Pancreas (tissue), 10 donors: Measurements from ENCODE around the gene C2CD4C. TPM values are rescaled to one million over a fixed set of nuclear protein-coding genes. Genes with fewer than 3 reads are reported as not detected.
A peak's percentile ranks its signal among the peaks of the same experiment; 100 is the strongest.
"Not testable (repeated sequence)": the region's sequence is repeated elsewhere in the genome, so short reads cannot be mapped to it uniquely, and the experiment has no call there.

ENCODE experiments used
- ATAC-seq, 4 donors: fragments of 200-7000 bp; cut with Tn5 transposase; one replicate each; pipeline versions ENCODE4 v1.8.0 to v1.9.1; 2020; ENCODE audit warnings: mild to moderate bottlenecking in 4 of 4, moderate library complexity in 4 of 4
- DNase-seq, 6 donors: peaks; one replicate each; pipeline ENCODE4 v3.0.0-alpha.2; 2020
- FAIRE-seq: peaks from 2 replicates; lab custom pipeline; 2012; peaks lifted over from hg19 to GRCh38; lab: Jason Lieb, UNC
- H3K27ac ChIP-seq, 4 donors: fragments of 200-600 bp; sonication (generic); 1 replicate in 3 of 4; 2 replicates in 1 of 4; pipeline versions ENCODE4 v1.5.0 to v1.8.0; 2020
- H3K27me3 ChIP-seq, 4 donors: fragments of 200-600 bp; one replicate each; pipeline ENCODE4 v1.8.0; 2021
- H3K36me3 ChIP-seq, 3 donors: fragments of 200-600 bp; sonication (generic) in 1 of 3; one replicate each; pipeline versions ENCODE4 v1.5.0 to v1.8.0; 2020 to 2021
- H3K4me1 ChIP-seq, 3 donors: fragments of 200-600 bp; one replicate each; pipeline ENCODE4 v1.8.0; 2021
- H3K4me3 ChIP-seq, 4 donors: fragments of 200-600 bp; sonication (generic) in 2 of 4; one replicate each; pipeline versions ENCODE4 v1.5.0 to v1.8.0; 2020 to 2021
- H3K9me3 ChIP-seq, 4 donors: fragments of 200-600 bp; one replicate each; pipeline ENCODE4 v1.8.0; 2021
- WGBS, 2 donors: extraction: QIAGEN DNeasy Blood & Tissue Kit; methylation state at CpG; one replicate each; pipeline ENCODE4 v1.1.7; 2013; 5-methylcytosine and 5-hydroxymethylcytosine counted together
- intact Hi-C, 3 donors: fragments of 100-400 bp; cut with DNase I; formaldehyde crosslinking; loops; one replicate each; pipeline versions ENCODE4 v1.11.1 to v1.14.2; 2022
- polyA plus RNA-seq, 2 donors: library from polyadenylated mRNA; stranded (reverse); fragments of 200-250 nt; gene quantifications; one replicate each; pipeline ENCODE4 v1.2.3, GENCODE V29; 2013
- total RNA-seq, 6 donors: library from RNA; stranded (reverse); fragmentation: NEBNext Ultra II Directional in 4 of 6; extraction: Animal tissue kit (Norgen Biotek cat#: 25700) in 4 of 6; gene quantifications; one replicate each; pipeline versions ENCODE4 v1.2.1 to v1.2.4, GENCODE V29; 2021 to 2023
- TF ChIP-seq, protein P1 (sequence below), 4 donors: fragments of 200-600 bp; sonication (generic) in 3 of 4; IDR thresholded peaks; one replicate each; pipeline versions ENCODE4 v1.5.0 to v1.8.0; 2021; ENCODE audit warnings: antibody characterized with exemption in 4 of 4
- donor health status: healthy with polysubstance abuse.
- donor health status: DM: no; HTN: no; CAD: no; lungs with moderate emphysema.
- donor health status: DM: no; HTN: no; CAD: no.
- donor health status: control.
- donor health status: control.
- donor health status: Bipolar disorder and iron deficiency.
- donor health status: DM: yes; HTN: yes; CAD: no.
- donor health status: DM: no; HTN: no; CAD: no.
- donor health status: DM: no; HTN: no; CAD: no.
- donor health status: DM: yes; HTN: yes; CAD: no.

Gene C2CD4C
- total and polyA plus RNA-seq, 8 donors, result 0.16 to 2.1 (median 0.90) TPM

DNA sequence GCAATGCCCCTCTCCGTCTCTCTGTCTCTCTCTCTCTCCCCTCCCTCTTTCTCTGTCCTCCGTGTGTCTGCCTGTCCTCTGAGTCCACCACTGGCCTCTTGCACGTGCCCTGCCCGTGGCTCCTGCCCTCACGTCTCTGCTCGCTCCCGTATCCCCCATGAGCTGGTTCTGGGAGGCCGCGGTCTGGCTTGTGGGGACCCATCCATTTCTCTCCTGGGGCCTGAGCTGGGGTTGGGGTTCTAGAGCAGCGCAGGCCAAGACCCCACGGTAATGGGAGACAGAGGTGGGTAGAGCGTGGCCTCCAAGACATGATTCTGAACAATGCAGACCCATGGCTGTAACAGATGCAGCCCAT is 19.0 kb downstream of the C2CD4C start:
- no peaks in the 10 kb centered on the region for H3K9me3 ChIP-seq
- no peak for ATAC-seq
- FAIRE-seq, result no peak

GRCh38 chr19:389255-389934 is 19.6 kb downstream of the C2CD4C start:
- DNase-seq (peak in 1 of 6 donors; percentile 50), FAIRE-seq (no peak), ATAC-seq (peak in 1 of 4 donors; percentile 23)
- Histone ChIP-seq H3K9me3 (no peaks in the 10 kb centered on the region), H3K36me3 (no peaks in the 10 kb centered on the region), H3K4me3 (no peak overlapping the region), H3K27me3 (peaks cover 0 to 3% (median 2%) of the 10 kb centered on the region in 4 donors), H3K27ac (no peak overlapping the region), H3K4me1 (no peaks in the 10 kb centered on the region)
- intact Hi-C loops, result no loop called here
- WGBS, 2 donors, result 45 to 46% methylated on average over 21 of the region's 21 CpGs
- TF ChIP-seq, protein P1, sequence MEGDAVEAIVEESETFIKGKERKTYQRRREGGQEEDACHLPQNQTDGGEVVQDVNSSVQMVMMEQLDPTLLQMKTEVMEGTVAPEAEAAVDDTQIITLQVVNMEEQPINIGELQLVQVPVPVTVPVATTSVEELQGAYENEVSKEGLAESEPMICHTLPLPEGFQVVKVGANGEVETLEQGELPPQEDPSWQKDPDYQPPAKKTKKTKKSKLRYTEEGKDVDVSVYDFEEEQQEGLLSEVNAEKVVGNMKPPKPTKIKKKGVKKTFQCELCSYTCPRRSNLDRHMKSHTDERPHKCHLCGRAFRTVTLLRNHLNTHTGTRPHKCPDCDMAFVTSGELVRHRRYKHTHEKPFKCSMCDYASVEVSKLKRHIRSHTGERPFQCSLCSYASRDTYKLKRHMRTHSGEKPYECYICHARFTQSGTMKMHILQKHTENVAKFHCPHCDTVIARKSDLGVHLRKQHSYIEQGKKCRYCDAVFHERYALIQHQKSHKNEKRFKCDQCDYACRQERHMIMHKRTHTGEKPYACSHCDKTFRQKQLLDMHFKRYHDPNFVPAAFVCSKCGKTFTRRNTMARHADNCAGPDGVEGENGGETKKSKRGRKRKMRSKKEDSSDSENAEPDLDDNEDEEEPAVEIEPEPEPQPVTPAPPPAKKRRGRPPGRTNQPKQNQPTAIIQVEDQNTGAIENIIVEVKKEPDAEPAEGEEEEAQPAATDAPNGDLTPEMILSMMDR (IDR thresholded peaks at IDR 0.05), result no peak

More for the DNA sequence above, 19.0 kb downstream of the C2CD4C start:
- H3K27ac ChIP-seq, result no peak overlapping the region
- TF ChIP-seq, protein P1 (IDR thresholded peaks at IDR 0.05), result no peak
- intact Hi-C loops, result no loop called here
- H3K4me3 ChIP-seq, result no peak overlapping the region
- no peaks in the 10 kb centered on the region for H3K4me1 ChIP-seq
- H3K27me3 ChIP-seq, result peaks cover 0 to 3% (median 2%) of the 10 kb centered on the region in 4 donors
- no peaks in the 10 kb centered on the region for H3K36me3 ChIP-seq
- 61 to 78% methylated on average over 12 of the region's 12 CpGs for WGBS, 2 donors
- no peak for DNase-seq

- 68 to 71% methylated on average over 17 of the region's 17 CpGs for WGBS, 2 donors
- ATAC-seq, result no peak
- H3K4me1 ChIP-seq, result no peaks in the 10 kb centered on the region
- no peaks in the 10 kb centered on the region for H3K36me3 ChIP-seq
- no peak for FAIRE-seq
- TF ChIP-seq, protein P1 (IDR thresholded peaks at IDR 0.05), result no peak
- H3K9me3 ChIP-seq, result no peaks in the 10 kb centered on the region
- intact Hi-C loops, result no loop called here
- H3K4me3 ChIP-seq, result no peak overlapping the region
- peaks cover 0 to 3% (median 2%) of the 10 kb centered on the region in 4 donors for H3K27me3 ChIP-seq
- H3K27ac ChIP-seq, result no peak overlapping the region
- DNase-seq, result no peak
Measured at GRCh38 chr19:388691-389090, 20.3 kb downstream of the C2CD4C start.

DNA sequence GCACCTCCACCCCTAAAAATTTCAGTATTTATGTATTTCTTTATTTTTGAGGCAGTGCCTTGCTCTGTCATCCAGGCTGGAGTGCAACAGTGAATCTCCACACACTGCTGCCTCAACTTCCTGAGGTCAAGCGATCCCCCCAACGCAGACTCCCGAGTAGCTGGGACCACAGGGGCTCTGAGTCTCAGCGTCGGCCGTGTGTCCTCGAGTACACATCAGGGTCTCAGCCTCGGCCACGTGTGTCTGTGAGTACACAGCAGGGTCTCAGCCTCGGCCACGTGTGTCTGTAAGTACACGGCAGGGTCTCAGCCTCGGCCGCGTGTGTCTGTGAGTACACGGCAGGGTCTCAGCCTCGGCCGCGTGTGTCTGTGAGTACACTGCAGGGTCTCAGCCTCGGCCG is 21.2 kb downstream of the C2CD4C start:
- Histone ChIP-seq H3K4me3 (no peak overlapping the region), H3K36me3 (no peaks in the 10 kb centered on the region), H3K27ac (no peak overlapping the region), H3K27me3 (peaks cover 0 to 8% (median 2%) of the 10 kb centered on the region in 4 donors), H3K9me3 (no peaks in the 10 kb centered on the region), H3K4me1 (no peaks in the 10 kb centered on the region)
- intact Hi-C loops, result no loop called here
- no peak for ATAC-seq
- WGBS, 2 donors, result 65% methylated on average over 19 to 21 of the region's 21 CpGs
- TF ChIP-seq, protein P1 (IDR thresholded peaks at IDR 0.05), result no peak
- FAIRE-seq, result no peak
- no peak for DNase-seq

GRCh38 chr19:386632-387301 is 22.2 kb downstream of the C2CD4C start:
- DNase-seq, H3K27ac ChIP-seq, H3K27me3 ChIP-seq, FAIRE-seq, ATAC-seq, H3K9me3 ChIP-seq, intact Hi-C loops, H3K4me3 ChIP-seq, H3K4me1 ChIP-seq, H3K36me3 ChIP-seq: not testable (repeated sequence)
- WGBS, 2 donors, result 25 to 27% methylated on average over 11 to 14 of the region's 22 CpGs

DNA sequence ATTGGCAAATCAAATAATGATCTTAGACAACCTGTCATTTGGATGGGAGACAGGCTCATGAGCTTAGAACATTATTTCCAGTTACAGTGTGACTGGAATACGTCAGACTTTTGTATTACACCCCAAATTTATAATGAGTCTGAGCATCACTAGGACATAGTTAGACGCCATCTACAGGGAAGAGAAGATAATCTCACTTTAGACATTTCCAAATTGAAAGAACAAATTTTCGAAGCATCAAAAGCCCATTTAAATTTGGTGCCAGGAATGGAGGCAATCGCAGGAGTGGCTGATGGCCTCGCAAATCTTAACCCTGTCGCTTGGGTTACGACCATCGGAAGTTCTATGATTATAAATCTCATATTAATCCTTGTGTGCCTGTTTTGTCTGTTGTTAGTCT is 22.8 kb downstream of the C2CD4C start:
- intact Hi-C loops, FAIRE-seq: not testable (repeated sequence)

More for the DNA sequence above, 22.8 kb downstream of the C2CD4C start:
- WGBS, 2 donors, result 42 to 60% methylated on average over 8 of the region's 8 CpGs
- not testable (repeated sequence) for H3K27me3 ChIP-seq, H3K4me3 ChIP-seq, H3K36me3 ChIP-seq, ATAC-seq, H3K4me1 ChIP-seq, H3K27ac ChIP-seq, H3K9me3 ChIP-seq, DNase-seq
